Stimulated activated effector memory CD8-positive, alpha-beta T cell treated with anti-CD3 and anti-CD28 coated beads, Interleukin-12 subunit alpha, Interleukin-12 subunit beta, amount 100 ng/mL, for 72 hours (primary cell): ENCODE results near the gene CNST.
"Not testable (repeated sequence)": the region's sequence is repeated elsewhere in the genome, so short reads cannot be mapped to it uniquely, and the experiment has no call there.

Experiments used
- ATAC-seq: fragments of 150-1000 bp; cut with Tn5 transposase; 2 replicates; pipeline ENCODE4 v1.10.0; 2021
- DNase-seq, 2 donors: peaks; one replicate each; pipeline ENCODE4 v3.0.0; 2021 to 2022; ENCODE audit warnings: low spot score in 2 of 2
- H3K27ac Mint-ChIP-seq: one replicate; pipeline ENCODE4 v1.8.0; 2022; ENCODE audit warnings: mild to moderate bottlenecking, mixed read lengths
- H3K36me3 Mint-ChIP-seq: one replicate; pipeline ENCODE4 v1.8.0; 2022; ENCODE audit warnings: mild to moderate bottlenecking, mixed read lengths
- H3K4me1 Mint-ChIP-seq: one replicate; pipeline ENCODE4 v1.8.0; 2022; ENCODE audit warnings: mixed read lengths
- H3K4me3 Mint-ChIP-seq: one replicate; pipeline ENCODE4 v1.8.0; 2022; ENCODE audit warnings: mild to moderate bottlenecking, mixed read lengths
- H3K9me3 Mint-ChIP-seq: one replicate; pipeline ENCODE4 v1.8.0; 2022; ENCODE audit warnings: mixed read lengths

The CNST gene

GRCh38 chr1:246569248-246570238 is 3.3 kb downstream of the CNST start:
- peak overlapping the region; percentile 65 for H3K4me3 Mint-ChIP-seq
- peaks cover 39% of the 10 kb centered on the region for H3K4me1 Mint-ChIP-seq
- no peaks in the 10 kb centered on the region for H3K9me3 Mint-ChIP-seq
- H3K27ac Mint-ChIP-seq, result peak overlapping the region; percentile 92
- peak; percentile 60 for ATAC-seq
- H3K36me3 Mint-ChIP-seq, result peaks cover 31% of the 10 kb centered on the region
- peak in 1 of 2 donors; percentile 54 for DNase-seq

GRCh38 chr1:246571309-246571708 is 5.1 kb downstream of the CNST start:
- Mint-ChIP-seq H3K4me3 (peak overlapping the region; percentile 29), H3K27ac (peak overlapping the region; percentile 87), H3K36me3 (peaks cover 14% of the 10 kb centered on the region), H3K4me1 (peaks cover 38% of the 10 kb centered on the region)
- not testable (repeated sequence) for ATAC-seq, DNase-seq, H3K9me3 Mint-ChIP-seq

- no peak overlapping the region for H3K27ac Mint-ChIP-seq
- H3K4me1 Mint-ChIP-seq, result peaks cover 39% of the 10 kb centered on the region
- DNase-seq, result no peak
- H3K36me3 Mint-ChIP-seq, result peaks cover 8% of the 10 kb centered on the region
- no peak overlapping the region for H3K4me3 Mint-ChIP-seq
- no peak for ATAC-seq
- no peaks in the 10 kb centered on the region for H3K9me3 Mint-ChIP-seq
These were observed 5.7 kb downstream of the CNST start for GRCh38 chr1:246571953-246572352.

- peaks cover 5% of the 10 kb centered on the region for H3K36me3 Mint-ChIP-seq
- H3K4me3 Mint-ChIP-seq, result no peak overlapping the region
These were observed 6.5 kb downstream of the CNST start for GRCh38 chr1:246572785-246573184.

GRCh38 chr1:246573491-246573890 is 7.2 kb downstream of the CNST start:
- no peak for ATAC-seq
- no peaks in the 10 kb centered on the region for H3K9me3 Mint-ChIP-seq
- H3K4me1 Mint-ChIP-seq, result peaks cover 35% of the 10 kb centered on the region
- H3K27ac Mint-ChIP-seq, result no peak overlapping the region
- no peak overlapping the region for H3K4me3 Mint-ChIP-seq
- DNase-seq, result no peak
- H3K36me3 Mint-ChIP-seq, result peaks cover 5% of the 10 kb centered on the region

More at GRCh38 chr1:246572785-246573184, 6.5 kb downstream of the CNST start:
- Mint-ChIP-seq H3K4me1 (peaks cover 39% of the 10 kb centered on the region), H3K9me3 (no peaks in the 10 kb centered on the region), H3K27ac (no peak overlapping the region)
- DNase-seq (no peak), ATAC-seq (no peak)

GRCh38 chr1:246576709-246577032 is 10.4 kb downstream of the CNST start:
- no peaks in the 10 kb centered on the region for H3K9me3 Mint-ChIP-seq
- H3K27ac Mint-ChIP-seq, result peak overlapping the region; percentile 2
- DNase-seq (no peak), ATAC-seq (no peak)
- H3K4me3 Mint-ChIP-seq, result no peak overlapping the region
- H3K36me3 Mint-ChIP-seq, result peaks cover 5% of the 10 kb centered on the region
- peaks cover 27% of the 10 kb centered on the region for H3K4me1 Mint-ChIP-seq

GRCh38 chr1:246577082-246577719 is 10.9 kb downstream of the CNST start:
- peak overlapping the region; percentile 2 for H3K27ac Mint-ChIP-seq
- H3K4me3 Mint-ChIP-seq, result no peak overlapping the region
- H3K36me3 Mint-ChIP-seq, result peaks cover 7% of the 10 kb centered on the region
- no peak for DNase-seq
- ATAC-seq, result no peak
- no peaks in the 10 kb centered on the region for H3K9me3 Mint-ChIP-seq
- H3K4me1 Mint-ChIP-seq, result peaks cover 28% of the 10 kb centered on the region

- ATAC-seq, result no peak
- H3K9me3 Mint-ChIP-seq, result no peaks in the 10 kb centered on the region
- H3K4me3 Mint-ChIP-seq, result no peak overlapping the region
- peaks cover 33% of the 10 kb centered on the region for H3K4me1 Mint-ChIP-seq
- H3K27ac Mint-ChIP-seq, result no peak overlapping the region
- H3K36me3 Mint-ChIP-seq, result peaks cover 11% of the 10 kb centered on the region
- no peak for DNase-seq
These were observed 11.5 kb downstream of the CNST start for GRCh38 chr1:246577720-246578106.

GRCh38 chr1:246579818-246580217 is 13.6 kb downstream of the CNST start:
- DNase-seq, result no peak

GRCh38 chr1:246580497-246581370 is 14.5 kb downstream of the CNST start:
- no peak for ATAC-seq
- no peaks in the 10 kb centered on the region for H3K9me3 Mint-ChIP-seq
- H3K27ac Mint-ChIP-seq, result no peak overlapping the region
- H3K4me1 Mint-ChIP-seq, result peaks cover 39% of the 10 kb centered on the region
- H3K4me3 Mint-ChIP-seq, result no peak overlapping the region
- H3K36me3 Mint-ChIP-seq, result peaks cover 23% of the 10 kb centered on the region
- DNase-seq, result no peak

More at GRCh38 chr1:246579818-246580217, 13.6 kb downstream of the CNST start:
- ATAC-seq, result no peak
- Mint-ChIP-seq H3K4me3 (no peak overlapping the region), H3K27ac (no peak overlapping the region), H3K36me3 (peaks cover 19% of the 10 kb centered on the region), H3K4me1 (peaks cover 45% of the 10 kb centered on the region), H3K9me3 (no peaks in the 10 kb centered on the region)

GRCh38 chr1:246582301-246583055 is 16.2 kb downstream of the CNST start:
- DNase-seq (no peak), ATAC-seq (no peak)
- no peak overlapping the region for H3K4me3 Mint-ChIP-seq
- peaks cover 23% of the 10 kb centered on the region for H3K36me3 Mint-ChIP-seq
- H3K4me1 Mint-ChIP-seq, result peaks cover 32% of the 10 kb centered on the region
- H3K9me3 Mint-ChIP-seq, result no peaks in the 10 kb centered on the region
- peak overlapping the region; percentile 53 for H3K27ac Mint-ChIP-seq

- peaks cover 32% of the 10 kb centered on the region for H3K4me1 Mint-ChIP-seq
- no peak for DNase-seq
- H3K4me3 Mint-ChIP-seq, result no peak overlapping the region
- H3K9me3 Mint-ChIP-seq, result no peaks in the 10 kb centered on the region
- no peak for ATAC-seq
- peaks cover 23% of the 10 kb centered on the region for H3K36me3 Mint-ChIP-seq
- H3K27ac Mint-ChIP-seq, result no peak overlapping the region
These were observed 16.8 kb downstream of the CNST start for GRCh38 chr1:246583056-246583440.

- peaks cover 31% of the 10 kb centered on the region for H3K4me1 Mint-ChIP-seq
- no peaks in the 10 kb centered on the region for H3K9me3 Mint-ChIP-seq
- no peak overlapping the region for H3K4me3 Mint-ChIP-seq
- peaks cover 23% of the 10 kb centered on the region for H3K36me3 Mint-ChIP-seq
- ATAC-seq, result no peak
- H3K27ac Mint-ChIP-seq, result no peak overlapping the region
- DNase-seq, result no peak
These were observed 17.4 kb downstream of the CNST start for GRCh38 chr1:246583448-246584185.

GRCh38 chr1:246587032-246587431 is 20.8 kb downstream of the CNST start:
- ATAC-seq (no peak), DNase-seq (no peak)
- Mint-ChIP-seq H3K36me3 (peaks cover 34% of the 10 kb centered on the region), H3K9me3 (no peaks in the 10 kb centered on the region), H3K27ac (no peak overlapping the region), H3K4me3 (no peak overlapping the region), H3K4me1 (peaks cover 31% of the 10 kb centered on the region)
